H1 (cell line): ENCODE measurements around the gene ETV7. TPM values are rescaled to one million over a fixed set of nuclear protein-coding genes. Genes with fewer than 3 reads are reported as not detected.

Experiments
- CTCF ChIA-PET: fragments of 300-600 bp; sonication (Branson Sonifier 250); formaldehyde crosslinking; loops from one replicate; lab custom pipeline; 2021; ENCODE audit not compliant: partially characterized antibody; lab: Charles Lee
- POLR2A ChIA-PET: fragments of 300-600 bp; sonication (Branson Sonifier 250); formaldehyde crosslinking; loops from one replicate; lab custom pipeline; 2021; ENCODE audit warnings: inconsistent platforms; ENCODE audit not compliant: partially characterized antibody; lab: Charles Lee
- DNase-seq, 2 experiments: peaks; one replicate each; pipeline versions ENCODE4 v3.0.0 to v3.0.0-alpha.2; 2010 to 2022; ENCODE audit warnings: low spot score in 2 of 2, low read depth in 1 of 2, mixed read lengths in 1 of 2
- FAIRE-seq: peaks from 2 replicates; lab custom pipeline; 2011; peaks lifted over from hg19 to GRCh38; lab: Jason Lieb, UNC
- H2AFZ ChIP-seq: 2 replicates; pipeline ENCODE4 v1.8.1; 2012; ENCODE audit warnings: low read length, inconsistent platforms
- H2AK5ac ChIP-seq: 2 replicates; pipeline ENCODE4 v1.6.1; 2013; ENCODE audit warnings: low read depth, low read length
- H2BK120ac ChIP-seq: replicated peaks from 2 replicates; pipeline ENCODE3; 2013; ENCODE audit warnings: low read depth, low read length, inconsistent platforms
- H2BK12ac ChIP-seq: 2 replicates; pipeline ENCODE4 v1.6.1; 2013; ENCODE audit warnings: low read depth, low read length
- H2BK15ac ChIP-seq: 2 replicates; pipeline ENCODE4 v1.6.1; 2013; ENCODE audit warnings: low read length
- H2BK20ac ChIP-seq: 2 replicates; pipeline ENCODE4 v1.6.1; 2013; ENCODE audit warnings: low read length
- H2BK5ac ChIP-seq: 2 replicates; pipeline ENCODE4 v1.6.1; 2013; ENCODE audit warnings: low read depth, low read length
- H3K14ac ChIP-seq: 2 replicates; pipeline ENCODE4 v1.6.1; 2013; ENCODE audit warnings: inconsistent platforms; ENCODE audit not compliant: insufficient read length
- H3K18ac ChIP-seq: 2 replicates; pipeline ENCODE4 v1.6.1; 2013; ENCODE audit warnings: low read length; ENCODE audit errors: extremely low read depth
- H3K23ac ChIP-seq: 2 replicates; pipeline ENCODE4 v1.6.1; 2013; ENCODE audit warnings: inconsistent platforms; ENCODE audit not compliant: insufficient read length
- H3K23me2 ChIP-seq: 2 replicates; pipeline ENCODE4 v1.6.1; 2013; ENCODE audit warnings: low read depth, low read length
- H3K27ac ChIP-seq: 2 replicates; pipeline ENCODE4 v1.6.1; 2011; ENCODE audit warnings: low read depth, low read length, inconsistent platforms
- H3K27me3 ChIP-seq, 4 experiments: replicated peaks in 1 of 4; 1 replicate in 1 of 4; 2 replicates in 3 of 4; pipeline versions ENCODE4 v1.6.1 to v1.8.1; 2011 to 2013; ENCODE audit warnings: low read length in 3 of 4, mild to moderate bottlenecking in 3 of 4, inconsistent platforms in 2 of 4, mixed read lengths in 2 of 4, moderate library complexity in 1 of 4; ENCODE audit not compliant: control insufficient read depth in 3 of 4, insufficient read depth in 3 of 4; ENCODE audit errors: extremely low read depth in 1 of 4
- H3K36me3 ChIP-seq, 4 experiments: 2 replicates each; pipeline versions ENCODE4 v1.6.1 to v1.8.1; 2011 to 2013; ENCODE audit warnings: mild to moderate bottlenecking in 4 of 4, low read length in 3 of 4, moderate library complexity in 2 of 4, control low read depth in 1 of 4, inconsistent platforms in 1 of 4; ENCODE audit not compliant: insufficient read depth in 4 of 4, control insufficient read depth in 2 of 4
- H3K4ac ChIP-seq: replicated peaks from 2 replicates; pipeline ENCODE3; 2013; ENCODE audit warnings: low read length, low read depth, mixed read lengths, inconsistent platforms; ENCODE audit not compliant: insufficient read length
- H3K4me1 ChIP-seq, 4 experiments: replicated peaks in 1 of 4; 1 replicate in 1 of 4; 2 replicates in 3 of 4; pipeline versions ENCODE4 v1.6.1 to v1.8.1; 2011 to 2013; ENCODE audit warnings: low read length in 3 of 4, inconsistent platforms in 2 of 4, mixed read lengths in 1 of 4; ENCODE audit not compliant: insufficient read depth in 4 of 4, control insufficient read depth in 3 of 4
- H3K4me2 ChIP-seq, 2 experiments: 2 replicates each; pipeline versions ENCODE4 v1.6.1 to v1.8.1; 2011 to 2013; ENCODE audit warnings: low read depth in 2 of 2, low read length in 2 of 2, control low read depth in 1 of 2, inconsistent platforms in 1 of 2, mild to moderate bottlenecking in 1 of 2; ENCODE audit not compliant: insufficient read depth in 1 of 2
- H3K4me3 ChIP-seq, 4 experiments: fragments of 200-600, 300-600 bp in 1 of 4; sonication (generic), shearing (Covaris generic), sonication (Bioruptor Twin) in 1 of 4; 2 replicates each; pipeline versions ENCODE4 v1.5.1 to v1.8.1; 2011 to 2016; ENCODE audit warnings: low read length in 4 of 4, low read depth in 3 of 4, control low read depth in 2 of 4, inconsistent platforms in 2 of 4, mild to moderate bottlenecking in 2 of 4, mixed read lengths in 1 of 4, moderate library complexity in 1 of 4; ENCODE audit not compliant: insufficient read depth in 2 of 4; ENCODE audit errors: extremely low read depth in 1 of 4
- H3K56ac ChIP-seq: replicated peaks from 2 replicates; pipeline ENCODE3; 2013; ENCODE audit warnings: low read depth, mild to moderate bottlenecking, mixed read lengths, low read length, inconsistent platforms; ENCODE audit not compliant: insufficient read length
- H3K79me1 ChIP-seq: 2 replicates; pipeline ENCODE4 v1.6.1; 2013; ENCODE audit warnings: low read depth, low read length, control low read depth
- H3K79me2 ChIP-seq, 2 experiments: 2 replicates each; pipeline versions ENCODE4 v1.6.1 to v1.8.1; 2012 to 2013; ENCODE audit warnings: low read length in 2 of 2, mild to moderate bottlenecking in 2 of 2, inconsistent platforms in 1 of 2; ENCODE audit not compliant: insufficient read depth in 2 of 2, control insufficient read depth in 1 of 2
- H3K9ac ChIP-seq, 4 experiments: replicated peaks in 1 of 4; 1 replicate in 1 of 4; 2 replicates in 3 of 4; pipeline versions ENCODE4 v1.6.1 to v1.8.1; 2011 to 2013; ENCODE audit warnings: low read depth in 3 of 4, low read length in 3 of 4, control low read depth in 2 of 4, mild to moderate bottlenecking in 2 of 4, moderate library complexity in 2 of 4, inconsistent platforms in 1 of 4; ENCODE audit errors: extremely low read depth in 1 of 4
- H3K9me3 ChIP-seq, 2 experiments: 2 replicates each; pipeline versions ENCODE4 v1.6.1 to v1.8.1; 2012 to 2013; ENCODE audit warnings: mild to moderate bottlenecking in 2 of 2, moderate library complexity in 2 of 2, control low read depth in 1 of 2, inconsistent platforms in 1 of 2, low read depth in 1 of 2, low read length in 1 of 2, mixed read lengths in 1 of 2; ENCODE audit not compliant: insufficient read depth in 2 of 2
- H4K20me1 ChIP-seq, 2 experiments: replicated peaks in 1 of 2; 2 replicates each; pipeline versions ENCODE3 to v1.8.1; 2011 to 2013; ENCODE audit warnings: inconsistent platforms in 2 of 2, low read length in 2 of 2, mild to moderate bottlenecking in 1 of 2; ENCODE audit not compliant: insufficient read depth in 2 of 2, control insufficient read depth in 1 of 2
- H4K5ac ChIP-seq: 2 replicates; pipeline ENCODE4 v1.6.1; 2013; ENCODE audit warnings: low read length, low read depth, mixed read lengths, inconsistent platforms; ENCODE audit not compliant: insufficient read length
- H4K8ac ChIP-seq: 2 replicates; pipeline ENCODE4 v1.8.0; 2013; ENCODE audit warnings: mild to moderate bottlenecking, moderate library complexity, low read length, inconsistent platforms; ENCODE audit not compliant: insufficient read depth; ENCODE audit errors: extremely low read depth
- H4K91ac ChIP-seq: replicated peaks from 2 replicates; pipeline ENCODE3; 2013; ENCODE audit warnings: low read length, mixed read lengths, inconsistent platforms; ENCODE audit not compliant: insufficient read length
- BRCA1 ChIP-seq: IDR thresholded peaks from 2 replicates; pipeline ENCODE4 v1.6.1; 2012; ENCODE audit warnings: low read depth, low read length, improper control_type of control experiment
- CHD2 ChIP-seq: IDR thresholded peaks from 2 replicates; pipeline ENCODE4 v1.6.1; 2012; ENCODE audit warnings: low read length, improper control_type of control experiment
- EP300 ChIP-seq, 2 experiments: IDR thresholded peaks; 1 replicate in 1 of 2; 2 replicates in 1 of 2; pipeline ENCODE4 v1.6.1; 2011 to 2012; ENCODE audit warnings: low read depth in 2 of 2, low read length in 2 of 2, mild to moderate bottlenecking in 2 of 2, borderline replicate concordance in 1 of 2, inconsistent platforms in 1 of 2, moderate library complexity in 1 of 2
- GABPA ChIP-seq: IDR thresholded peaks from 2 replicates; pipeline ENCODE4 v1.6.1; 2011; ENCODE audit warnings: mild to moderate bottlenecking, low read length, moderate library complexity, borderline replicate concordance; ENCODE audit not compliant: insufficient read depth
- KDM4A ChIP-seq: IDR thresholded peaks from one replicate; pipeline ENCODE4 v1.7.1; 2012; ENCODE audit warnings: low read depth, mild to moderate bottlenecking, moderate library complexity, low read length, inconsistent platforms; ENCODE audit not compliant: severe bottlenecking
- POLR2A ChIP-seq, 2 experiments: IDR thresholded peaks; 1 replicate in 1 of 2; 2 replicates in 1 of 2; pipeline ENCODE4 v1.6.1; 2011; ENCODE audit warnings: low read depth in 2 of 2, low read length in 2 of 2, mild to moderate bottlenecking in 2 of 2; ENCODE audit errors: control extremely low read depth in 1 of 2
- SAP30 ChIP-seq: fragments of 300-600 bp; sonication (generic); IDR thresholded peaks from 2 replicates; pipeline ENCODE4 v1.7.1; 2012; ENCODE audit warnings: low read length, moderate library complexity, mild to moderate bottlenecking, inconsistent platforms; ENCODE audit not compliant: insufficient read depth, insufficient replicate concordance
- SP2 ChIP-seq: IDR thresholded peaks from 2 replicates; pipeline ENCODE4 v1.6.1; 2012; ENCODE audit warnings: mild to moderate bottlenecking, low read length, inconsistent platforms
- YY1 ChIP-seq: IDR thresholded peaks from 2 replicates; pipeline ENCODE4 v1.6.1; 2011; ENCODE audit warnings: low read depth, mild to moderate bottlenecking, low read length
- WGBS, 2 experiments: shearing (Covaris generic) in 1 of 2; methylation state at CpG; one replicate each; pipeline versions ENCODE4 v1.1.6 to v1.1.7; 2013 to 2015; ENCODE audit warnings: low lambda C conversion rate in 2 of 2, mixed read lengths in 2 of 2, inconsistent platforms in 1 of 2, low coverage in 1 of 2, missing lambda C conversion rate in 1 of 2; ENCODE audit not compliant: insufficient replicate concordance in 2 of 2, insufficient coverage in 1 of 2, insufficient read length in 1 of 2; ENCODE audit errors: extremely low coverage in 1 of 2, missing lambda C conversion rate in 1 of 2; 5-methylcytosine and 5-hydroxymethylcytosine counted together
- polyA plus RNA-seq, 7 experiments: library from polyadenylated mRNA; depleted of rRNA in 3 of 7; stranded (reverse) in 5 of 7; unstranded in 2 of 7; fragments of >200 nt in 5 of 7; fragments of 200-250 nt in 2 of 7; gene quantifications; 1 replicate in 5 of 7; 2 replicates in 1 of 7; 4 replicates in 1 of 7; pipeline versions ENCODE4 v1.2.1 to v1.2.3, GENCODE V29; 2011 to 2013; ENCODE audit warnings: missing spikeins in 2 of 7, mixed read lengths in 2 of 7
- total RNA-seq: library from RNA; stranded (reverse); fragmentation: NEBNext Ultra II Directional; extraction: Animal tissue kit (Norgen Biotek cat#: 25700); gene quantifications from 2 replicates; pipeline ENCODE4 v1.2.1, GENCODE V29; 2021
- TF ChIP-seq, protein P1 (sequence below): IDR thresholded peaks from 2 replicates; pipeline ENCODE4 v1.6.1; 2012; ENCODE audit warnings: low read length, inconsistent platforms
- TF ChIP-seq, protein P2 (sequence below): IDR thresholded peaks from 2 replicates; pipeline ENCODE4 v1.6.1; 2011; ENCODE audit warnings: low read length, improper control_type of control experiment

The ETV7 gene
- total and polyA plus RNA-seq, 2 of the 8 experiments (the other 6 are each of a cell fraction or from before 2014, with no cell fraction given): 0.54 to 2.4 TPM

DNA sequence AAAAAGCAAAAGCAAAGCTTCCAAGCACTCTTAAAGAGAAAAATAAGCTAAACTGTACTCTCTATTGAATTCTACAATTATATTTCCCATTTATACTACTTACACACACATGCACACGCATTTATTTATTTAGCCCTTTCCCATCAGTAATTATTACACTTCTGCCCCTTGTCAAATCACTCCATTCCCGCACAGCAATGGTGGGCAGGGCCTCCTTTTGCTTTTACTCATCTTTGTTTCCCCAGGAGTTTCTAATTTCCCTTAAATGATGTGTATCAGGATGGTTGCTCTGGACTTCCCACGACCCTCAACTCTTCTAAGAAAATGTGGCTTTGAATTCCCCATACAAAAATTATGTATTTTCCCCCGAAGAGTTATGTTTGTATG, 35.2 kb upstream of the ETV7 start:
- H3K4me3 ChIP-seq: peak overlapping the region; percentile 14 to 60 (median 33); a peak in 6 of 8 replicates
- no peak for DNase-seq
- no peaks in the 10 kb centered on the region for H3K36me3 ChIP-seq
- H3K79me1 ChIP-seq: no peaks in the 10 kb centered on the region
- H3K9me3 ChIP-seq: no peaks in the 10 kb centered on the region
- no peak overlapping the region for H2BK5ac ChIP-seq
- no peaks in the 10 kb centered on the region for H3K27me3 ChIP-seq
- H2BK12ac ChIP-seq: no peak overlapping the region
- H2AK5ac ChIP-seq: no peak overlapping the region
- no peak overlapping the region for H3K9ac ChIP-seq
- no peak overlapping the region for H2BK15ac ChIP-seq
- ChIA-PET POLR2A (interaction anchor here (1.1 to 1.3 kb wide), 5 partner anchors 30 to 176 kb away, joined by 3 read pairs; partner anchors contain the start of gene ETV7), CTCF (interaction anchor here (0.6 to 1.4 kb wide), 3 partner anchors 16 to 32 kb away, joined by 3 to 6 read pairs (median 5); no protein-coding TSS in a partner anchor)
- no peak overlapping the region for H3K14ac ChIP-seq
- peaks cover 0 to 5% (median 3%) of the 10 kb centered on the region in 4 experiments; a peak in 4 of 7 replicates for H3K4me1 ChIP-seq
- no peaks in the 10 kb centered on the region for H3K79me2 ChIP-seq
- H3K56ac ChIP-seq: no peak overlapping the region
- FAIRE-seq: no peak
- no peak overlapping the region for H3K23ac ChIP-seq
- peak overlapping the region; percentile 56 to 66 for H3K4me2 ChIP-seq
- peak overlapping the region; percentile 8 for H3K4ac ChIP-seq
- no peak overlapping the region for H4K5ac ChIP-seq
- WGBS, 2 experiments: 65 to 100% methylated on average over 1 to 4 of the region's 4 CpGs
- no peak overlapping the region for H4K91ac ChIP-seq
- H2BK120ac ChIP-seq: peak overlapping the region; percentile 78
- peaks cover 3% of the 10 kb centered on the region; the same call in 1 of the 2 replicates for H3K23me2 ChIP-seq
- no peak overlapping the region for H2BK20ac ChIP-seq
- no peak overlapping the region for H4K8ac ChIP-seq
- no peak overlapping the region for H3K27ac ChIP-seq
- H2AFZ ChIP-seq: peak overlapping the region; percentile 90
- no peak overlapping the region for H3K18ac ChIP-seq
- H4K20me1 ChIP-seq: no peaks in the 10 kb centered on the region
- no peak for TF ChIP-seq KDM4A
- no peak for TF ChIP-seq POLR2A (IDR thresholded peaks at IDR 0.05; ENCODE audit: control extremely low read depth in 1 of 2, low read depth in 2 of 2, low read length in 2 of 2)
- TF ChIP-seq SP2: no peak
- TF ChIP-seq, protein P1, sequence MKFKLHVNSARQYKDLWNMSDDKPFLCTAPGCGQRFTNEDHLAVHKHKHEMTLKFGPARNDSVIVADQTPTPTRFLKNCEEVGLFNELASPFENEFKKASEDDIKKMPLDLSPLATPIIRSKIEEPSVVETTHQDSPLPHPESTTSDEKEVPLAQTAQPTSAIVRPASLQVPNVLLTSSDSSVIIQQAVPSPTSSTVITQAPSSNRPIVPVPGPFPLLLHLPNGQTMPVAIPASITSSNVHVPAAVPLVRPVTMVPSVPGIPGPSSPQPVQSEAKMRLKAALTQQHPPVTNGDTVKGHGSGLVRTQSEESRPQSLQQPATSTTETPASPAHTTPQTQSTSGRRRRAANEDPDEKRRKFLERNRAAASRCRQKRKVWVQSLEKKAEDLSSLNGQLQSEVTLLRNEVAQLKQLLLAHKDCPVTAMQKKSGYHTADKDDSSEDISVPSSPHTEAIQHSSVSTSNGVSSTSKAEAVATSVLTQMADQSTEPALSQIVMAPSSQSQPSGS: no peak
- no peak for TF ChIP-seq SAP30
- TF ChIP-seq GABPA: no peak
- no peak for TF ChIP-seq YY1
- TF ChIP-seq BRCA1: no peak
- TF ChIP-seq CHD2: no peak
- no peak for TF ChIP-seq EP300 (IDR thresholded peaks at IDR 0.05; ENCODE audit: borderline replicate concordance in 1 of 2, low read depth in 2 of 2, low read length in 2 of 2)
- TF ChIP-seq, protein P2, sequence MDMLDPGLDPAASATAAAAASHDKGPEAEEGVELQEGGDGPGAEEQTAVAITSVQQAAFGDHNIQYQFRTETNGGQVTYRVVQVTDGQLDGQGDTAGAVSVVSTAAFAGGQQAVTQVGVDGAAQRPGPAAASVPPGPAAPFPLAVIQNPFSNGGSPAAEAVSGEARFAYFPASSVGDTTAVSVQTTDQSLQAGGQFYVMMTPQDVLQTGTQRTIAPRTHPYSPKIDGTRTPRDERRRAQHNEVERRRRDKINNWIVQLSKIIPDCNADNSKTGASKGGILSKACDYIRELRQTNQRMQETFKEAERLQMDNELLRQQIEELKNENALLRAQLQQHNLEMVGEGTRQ: no peak
